GM19372 (cell line): ENCODE measurements around the gene PLEKHG4.

Experiments used
- ATAC-seq: cut with Tn5 transposase; IDR thresholded peaks from one replicate; pipeline ENCODE4 v1.9.1; 2021; ENCODE audit warnings: mild to moderate bottlenecking, low read depth, moderate library complexity; ENCODE audit not compliant: unreplicated experiment

PLEKHG4 gene

GRCh38 chr16:67284699-67285646 is 5.6 kb downstream of the PLEKHG4 start:
- ATAC-seq = no peak

- no peak for ATAC-seq
Observed at GRCh38 chr16:67286441-67287235, 7.3 kb downstream of the PLEKHG4 start.

- no peak for ATAC-seq
Observed at GRCh38 chr16:67287960-67288359, 8.6 kb downstream of the PLEKHG4 start.

- no peak for ATAC-seq
Observed at GRCh38 chr16:67291461-67291860, 12.1 kb downstream of the PLEKHG4 start.

GRCh38 chr16:67294171-67294757 is 14.9 kb downstream of the PLEKHG4 start:
- ATAC-seq = no peak

GRCh38 chr16:67294938-67295361 is 15.6 kb downstream of the PLEKHG4 start:
- ATAC-seq = no peak

GRCh38 chr16:67296420-67296819 is 17.1 kb downstream of the PLEKHG4 start:
- ATAC-seq = no peak

GRCh38 chr16:67298277-67298676 is 18.9 kb downstream of the PLEKHG4 start:
- no peak for ATAC-seq

- ATAC-seq = no peak
Observed at GRCh38 chr16:67299269-67299668, 19.9 kb downstream of the PLEKHG4 start.

GRCh38 chr16:67301080-67301782 is 21.9 kb downstream of the PLEKHG4 start:
- ATAC-seq = no peak

GRCh38 chr16:67302076-67302475 is 22.7 kb downstream of the PLEKHG4 start:
- no peak for ATAC-seq

GRCh38 chr16:67302970-67303369 is 23.6 kb downstream of the PLEKHG4 start:
- no peak for ATAC-seq

- ATAC-seq = no peak
Observed at GRCh38 chr16:67304020-67304419, 24.7 kb downstream of the PLEKHG4 start.

- ATAC-seq = no peak
Observed at GRCh38 chr16:67305216-67306071, 26.1 kb downstream of the PLEKHG4 start.

- ATAC-seq = no peak
Observed at GRCh38 chr16:67310561-67310960, 31.2 kb downstream of the PLEKHG4 start.

GRCh38 chr16:67311607-67312488 is 32.5 kb downstream of the PLEKHG4 start:
- ATAC-seq = no peak

GRCh38 chr16:67312719-67313118 is 33.4 kb downstream of the PLEKHG4 start:
- ATAC-seq = no peak

- no peak for ATAC-seq
Observed at GRCh38 chr16:67317853-67318252, 38.5 kb downstream of the PLEKHG4 start.

GRCh38 chr16:67326115-67326471 is 46.8 kb downstream of the PLEKHG4 start:
- ATAC-seq = no peak
